Measurements from ENCODE around the gene DRGX.

Gene DRGX

GRCh38 chr10:49349390-49349789 lies 46.5 kb downstream of the DRGX start:
- Histone ChIP-seq H3K27me3 (ENCODE audit: insufficient read depth, low read depth, severe bottlenecking) (no peaks in the 10 kb centered on the region), H3K27ac (no peak overlapping the region), H3K4me3 (ENCODE audit: low read depth, low read length) (no peak overlapping the region), H3K9me3 (ENCODE audit: severe bottlenecking) (no peaks in the 10 kb centered on the region), H3K36me3 (no peaks in the 10 kb centered on the region)
- DNase-seq = no peak
- TF ChIP-seq CTCF (IDR thresholded peaks at IDR 0.05; ENCODE audit: low read depth, low read length) = no peak

GRCh38 chr10:49348593-49348992 lies 47.3 kb downstream of the DRGX start:
- Histone ChIP-seq H3K36me3 (no peaks in the 10 kb centered on the region), H3K27ac (no peak overlapping the region), H3K9me3 (ENCODE audit: severe bottlenecking) (no peaks in the 10 kb centered on the region), H3K4me3 (ENCODE audit: low read depth, low read length) (no peak overlapping the region), H3K27me3 (ENCODE audit: insufficient read depth, low read depth, severe bottlenecking) (no peaks in the 10 kb centered on the region)
- no peak for DNase-seq
- TF ChIP-seq CTCF (IDR thresholded peaks at IDR 0.05; ENCODE audit: low read depth, low read length) = no peak

- H3K27me3 ChIP-seq (ENCODE audit: insufficient read depth, low read depth, severe bottlenecking) = no peaks in the 10 kb centered on the region
- H3K9me3 ChIP-seq (ENCODE audit: severe bottlenecking) = no peaks in the 10 kb centered on the region
- no peak overlapping the region for H3K27ac ChIP-seq
- H3K36me3 ChIP-seq = no peaks in the 10 kb centered on the region
- no peak overlapping the region for H3K4me3 ChIP-seq (ENCODE audit: low read depth, low read length)
- no peak for DNase-seq
- no peak for TF ChIP-seq CTCF (IDR thresholded peaks at IDR 0.05; ENCODE audit: low read depth, low read length)
These were observed 48.1 kb downstream of the DRGX start for GRCh38 chr10:49347827-49348226.

- no peak for DNase-seq
- no peaks in the 10 kb centered on the region for H3K36me3 ChIP-seq
- no peaks in the 10 kb centered on the region for H3K27me3 ChIP-seq (ENCODE audit: insufficient read depth, low read depth, severe bottlenecking)
- H3K9me3 ChIP-seq (ENCODE audit: severe bottlenecking) = no peaks in the 10 kb centered on the region
- no peak for TF ChIP-seq CTCF (IDR thresholded peaks at IDR 0.05; ENCODE audit: low read depth, low read length)
- no peak overlapping the region for H3K4me3 ChIP-seq (ENCODE audit: low read depth, low read length)
- no peak overlapping the region for H3K27ac ChIP-seq
These were observed 48.5 kb downstream of the DRGX start for GRCh38 chr10:49347342-49347741.

GRCh38 chr10:49344840-49345239 lies 51.0 kb downstream of the DRGX start:
- H3K9me3 ChIP-seq (ENCODE audit: severe bottlenecking) = no peaks in the 10 kb centered on the region
- no peaks in the 10 kb centered on the region for H3K27me3 ChIP-seq (ENCODE audit: insufficient read depth, low read depth, severe bottlenecking)
- no peak overlapping the region for H3K4me3 ChIP-seq (ENCODE audit: low read depth, low read length)
- H3K36me3 ChIP-seq = no peaks in the 10 kb centered on the region
- no peak overlapping the region for H3K27ac ChIP-seq
- DNase-seq = no peak
- TF ChIP-seq CTCF (IDR thresholded peaks at IDR 0.05; ENCODE audit: low read depth, low read length) = no peak

- Histone ChIP-seq H3K4me3 (ENCODE audit: low read depth, low read length) (no peak overlapping the region), H3K27me3 (ENCODE audit: insufficient read depth, low read depth, severe bottlenecking) (peaks cover 2% of the 10 kb centered on the region), H3K27ac (no peak overlapping the region), H3K9me3 (ENCODE audit: severe bottlenecking) (no peaks in the 10 kb centered on the region), H3K36me3 (no peaks in the 10 kb centered on the region)
- no peak for TF ChIP-seq CTCF (IDR thresholded peaks at IDR 0.05; ENCODE audit: low read depth, low read length)
- DNase-seq = no peak
These were observed 57.3 kb downstream of the DRGX start for GRCh38 chr10:49338604-49339003.
